ENCODE data around the gene RARRES2.

DNA sequence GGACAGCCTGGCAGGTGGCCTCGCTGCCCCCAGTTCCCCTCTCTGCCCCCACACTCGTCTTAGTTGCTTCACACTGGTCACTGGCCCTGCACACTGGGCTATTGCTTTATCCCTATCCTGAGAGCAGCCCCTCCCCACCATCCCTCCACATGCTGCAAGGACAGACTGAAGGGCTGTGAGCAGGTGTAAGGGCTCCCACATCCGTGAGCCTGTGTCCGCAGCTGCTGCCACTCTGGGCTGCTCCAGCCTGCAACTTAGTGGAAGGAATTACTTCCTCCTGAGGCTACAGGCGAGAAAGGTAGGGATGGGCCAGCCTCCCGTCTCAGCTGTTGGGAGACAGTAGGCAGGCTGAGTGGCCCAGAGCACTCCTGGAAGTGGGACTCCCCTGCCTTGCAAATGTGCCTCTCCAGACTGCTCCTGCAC lies 3.8 kb downstream of the RARRES2 start:
- TF ChIP-seq, protein P1, sequence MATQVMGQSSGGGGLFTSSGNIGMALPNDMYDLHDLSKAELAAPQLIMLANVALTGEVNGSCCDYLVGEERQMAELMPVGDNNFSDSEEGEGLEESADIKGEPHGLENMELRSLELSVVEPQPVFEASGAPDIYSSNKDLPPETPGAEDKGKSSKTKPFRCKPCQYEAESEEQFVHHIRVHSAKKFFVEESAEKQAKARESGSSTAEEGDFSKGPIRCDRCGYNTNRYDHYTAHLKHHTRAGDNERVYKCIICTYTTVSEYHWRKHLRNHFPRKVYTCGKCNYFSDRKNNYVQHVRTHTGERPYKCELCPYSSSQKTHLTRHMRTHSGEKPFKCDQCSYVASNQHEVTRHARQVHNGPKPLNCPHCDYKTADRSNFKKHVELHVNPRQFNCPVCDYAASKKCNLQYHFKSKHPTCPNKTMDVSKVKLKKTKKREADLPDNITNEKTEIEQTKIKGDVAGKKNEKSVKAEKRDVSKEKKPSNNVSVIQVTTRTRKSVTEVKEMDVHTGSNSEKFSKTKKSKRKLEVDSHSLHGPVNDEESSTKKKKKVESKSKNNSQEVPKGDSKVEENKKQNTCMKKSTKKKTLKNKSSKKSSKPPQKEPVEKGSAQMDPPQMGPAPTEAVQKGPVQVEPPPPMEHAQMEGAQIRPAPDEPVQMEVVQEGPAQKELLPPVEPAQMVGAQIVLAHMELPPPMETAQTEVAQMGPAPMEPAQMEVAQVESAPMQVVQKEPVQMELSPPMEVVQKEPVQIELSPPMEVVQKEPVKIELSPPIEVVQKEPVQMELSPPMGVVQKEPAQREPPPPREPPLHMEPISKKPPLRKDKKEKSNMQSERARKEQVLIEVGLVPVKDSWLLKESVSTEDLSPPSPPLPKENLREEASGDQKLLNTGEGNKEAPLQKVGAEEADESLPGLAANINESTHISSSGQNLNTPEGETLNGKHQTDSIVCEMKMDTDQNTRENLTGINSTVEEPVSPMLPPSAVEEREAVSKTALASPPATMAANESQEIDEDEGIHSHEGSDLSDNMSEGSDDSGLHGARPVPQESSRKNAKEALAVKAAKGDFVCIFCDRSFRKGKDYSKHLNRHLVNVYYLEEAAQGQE (IDR thresholded peaks at IDR 0.05; ENCODE audit: low read depth): no peak
- no peak for TF ChIP-seq TCF12 (IDR thresholded peaks at IDR 0.05; ENCODE audit: low read depth)
- TF ChIP-seq, protein P2, sequence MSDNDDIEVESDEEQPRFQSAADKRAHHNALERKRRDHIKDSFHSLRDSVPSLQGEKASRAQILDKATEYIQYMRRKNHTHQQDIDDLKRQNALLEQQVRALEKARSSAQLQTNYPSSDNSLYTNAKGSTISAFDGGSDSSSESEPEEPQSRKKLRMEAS (IDR thresholded peaks at IDR 0.05): no peak
- TF ChIP-seq TAF1 (IDR thresholded peaks at IDR 0.05; ENCODE audit: low read depth): no peak
- no peak for TF ChIP-seq EP300 (IDR thresholded peaks at IDR 0.05; ENCODE audit: borderline replicate concordance)
- no peak for TF ChIP-seq TEAD4 (IDR thresholded peaks at IDR 0.05)
- TF ChIP-seq YY1 (IDR thresholded peaks at IDR 0.05; ENCODE audit: low read depth): no peak

All from Ishikawa (cell line).